Occipital lobe (tissue), 2 donors: ENCODE results near the gene FN3KRP. TPM values are rescaled to one million over a fixed set of nuclear protein-coding genes. Genes with fewer than 3 reads are reported as not detected.

Experiments
- small RNA-seq: library from RNA; depleted of rRNA; stranded (forward); fragments of <200 nt; gene quantifications from one replicate; pipeline ENCODE3, GENCODE V24; 2014
- total RNA-seq: library from RNA; depleted of rRNA; stranded (reverse); fragments of >200 nt; gene quantifications from one replicate; pipeline ENCODE4 v1.2.3, GENCODE V29; 2014

FN3KRP gene
- total RNA-seq, 1 donor from 2014 or later: 21.2 TPM

Small RNA genes within 50 kb of the gene (small RNA-seq; reads per million reads assigned to genes)
- 0.09 reads per million for gene MIR4525

Other genes with a start within 250 kb of the FN3KRP start
- gene FOXK2, start 197.0 kb upstream of the FN3KRP start, total RNA-seq: 41.2 TPM
- 52.4 TPM for gene WDR45B, start 68.3 kb upstream of the FN3KRP start, total RNA-seq
- gene RAB40B, start 18.0 kb upstream of the FN3KRP start, total RNA-seq: 17.0 TPM
- gene FN3K, start 18.9 kb downstream of the FN3KRP start, total RNA-seq: 11.1 TPM
- gene TBCD, start 35.4 kb downstream of the FN3KRP start, total RNA-seq: 58.2 TPM
- not detected for gene ZNF750, start 123.3 kb downstream of the FN3KRP start, total RNA-seq